Esophagus squamous epithelium (tissue), 5 donors: ENCODE measurements around the gene RAB10. TPM values are rescaled to one million over a fixed set of nuclear protein-coding genes. Genes with fewer than 3 reads are reported as not detected.
"Not testable (repeated sequence)": the region's sequence is repeated elsewhere in the genome, so short reads cannot be mapped to it uniquely, and the experiment has no call there.

Experiments used
- DNase-seq: peaks from one replicate; lab custom pipeline; 2025; lab: John Stamatoyannopoulos, UW
- H3K27ac ChIP-seq, 4 donors: fragments of 200-600 bp; sonication (generic); one replicate each; pipeline ENCODE4 v1.5.1; 2016 to 2019; ENCODE audit warnings: mild to moderate bottlenecking in 1 of 4
- H3K27me3 ChIP-seq, 4 donors: fragments of 200-600 bp; sonication (generic); 1 replicate in 3 of 4; 2 replicates in 1 of 4; pipeline versions ENCODE4 v1.5.1 to v1.6.0; 2017 to 2021; ENCODE audit warnings: antibody characterized with exemption in 1 of 4
- H3K36me3 ChIP-seq, 3 donors: fragments of 200-600 bp; sonication (generic); one replicate each; pipeline ENCODE4 v1.5.1; 2016 to 2019
- H3K4me1 ChIP-seq, 3 donors: fragments of 200-600 bp; sonication (generic); one replicate each; pipeline ENCODE4 v1.5.1; 2017 to 2019
- H3K4me3 ChIP-seq, 4 donors: fragments of 200-600 bp; sonication (generic); 1 replicate in 3 of 4; 2 replicates in 1 of 4; pipeline ENCODE4 v1.5.1; 2016 to 2019; ENCODE audit warnings: mild to moderate bottlenecking in 2 of 4, moderate library complexity in 1 of 4
- H3K9me3 ChIP-seq, 3 donors: fragments of 200-600 bp; sonication (generic); one replicate each; pipeline ENCODE4 v1.5.1; 2016 to 2019
- POLR2A ChIP-seq, 4 donors: fragments of 450-650 bp; IDR thresholded peaks; one replicate each; pipeline ENCODE4 v1.6.1; 2017; ENCODE audit warnings: antibody characterized with exemption in 4 of 4, mild to moderate bottlenecking in 4 of 4, moderate library complexity in 3 of 4
- WGBS, 2 donors: methylation state at CpG; one replicate each; pipeline ENCODE4 v1.1.5; 2018; 5-methylcytosine and 5-hydroxymethylcytosine counted together
- intact Hi-C: fragments of 100-400 bp; cut with DNase I; formaldehyde crosslinking; loops from one replicate; pipeline ENCODE4 v1.15.0; 2022
- total RNA-seq, 4 donors: library from RNA; depleted of rRNA; stranded (reverse); fragments of >200 nt; gene quantifications; one replicate each; pipeline ENCODE4 v1.1.0, GENCODE V29; 2016
- TF ChIP-seq, protein P1 (sequence below), 6 experiments: fragments of 450-650 bp in 4 of 6; fragments of 200-600 bp in 2 of 6; sonication (generic) in 2 of 6; IDR thresholded peaks; one replicate each; pipeline ENCODE4 v1.5.1; 2016 to 2019; ENCODE audit warnings: antibody characterized with exemption in 6 of 6, mild to moderate bottlenecking in 4 of 6, moderate library complexity in 4 of 6
- donor health status: DM: yes; HTN: yes; CAD: no.

Gene RAB10
- total RNA-seq, 4 donors from 2014 or later: 214 to 388 (median 335) TPM

DNA sequence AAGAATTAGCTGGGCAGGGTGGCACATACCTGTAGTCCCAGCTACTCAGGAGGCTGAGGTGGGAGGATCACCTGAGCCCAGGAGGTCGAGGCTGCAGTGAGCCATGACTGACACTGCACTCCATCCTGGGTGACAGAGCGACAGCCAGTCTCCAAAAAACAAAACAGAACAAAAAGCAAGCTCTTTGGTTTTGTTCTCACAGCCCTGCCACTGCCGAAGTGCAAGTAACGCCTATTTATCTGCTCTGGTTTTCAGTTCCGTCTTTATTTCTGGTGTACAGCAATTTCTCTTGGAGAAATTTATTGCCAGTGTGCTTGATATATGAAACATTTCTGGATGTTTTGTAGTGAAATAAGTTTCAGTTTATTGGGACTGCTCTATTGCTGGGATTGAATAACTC, 61.9 kb downstream of the RAB10 start:
- intact Hi-C loops: no loop called here
- Histone ChIP-seq H3K9me3 (no peaks in the 10 kb centered on the region), H3K4me1 (peaks cover 0 to 21% (median 0%) of the 10 kb centered on the region in 3 donors), H3K27me3 (no peaks in the 10 kb centered on the region), H3K4me3 (no peak overlapping the region), H3K36me3 (peaks cover 0 to 59% (median 6%) of the 10 kb centered on the region in 3 donors), H3K27ac (no peak overlapping the region)
- WGBS, 2 donors: 83 to 92% methylated on average over 5 of the region's 5 CpGs
- TF ChIP-seq, protein P1, sequence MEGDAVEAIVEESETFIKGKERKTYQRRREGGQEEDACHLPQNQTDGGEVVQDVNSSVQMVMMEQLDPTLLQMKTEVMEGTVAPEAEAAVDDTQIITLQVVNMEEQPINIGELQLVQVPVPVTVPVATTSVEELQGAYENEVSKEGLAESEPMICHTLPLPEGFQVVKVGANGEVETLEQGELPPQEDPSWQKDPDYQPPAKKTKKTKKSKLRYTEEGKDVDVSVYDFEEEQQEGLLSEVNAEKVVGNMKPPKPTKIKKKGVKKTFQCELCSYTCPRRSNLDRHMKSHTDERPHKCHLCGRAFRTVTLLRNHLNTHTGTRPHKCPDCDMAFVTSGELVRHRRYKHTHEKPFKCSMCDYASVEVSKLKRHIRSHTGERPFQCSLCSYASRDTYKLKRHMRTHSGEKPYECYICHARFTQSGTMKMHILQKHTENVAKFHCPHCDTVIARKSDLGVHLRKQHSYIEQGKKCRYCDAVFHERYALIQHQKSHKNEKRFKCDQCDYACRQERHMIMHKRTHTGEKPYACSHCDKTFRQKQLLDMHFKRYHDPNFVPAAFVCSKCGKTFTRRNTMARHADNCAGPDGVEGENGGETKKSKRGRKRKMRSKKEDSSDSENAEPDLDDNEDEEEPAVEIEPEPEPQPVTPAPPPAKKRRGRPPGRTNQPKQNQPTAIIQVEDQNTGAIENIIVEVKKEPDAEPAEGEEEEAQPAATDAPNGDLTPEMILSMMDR (IDR thresholded peaks at IDR 0.05): no peak
- TF ChIP-seq POLR2A (IDR thresholded peaks at IDR 0.05): no peak
- no peak for DNase-seq

DNA sequence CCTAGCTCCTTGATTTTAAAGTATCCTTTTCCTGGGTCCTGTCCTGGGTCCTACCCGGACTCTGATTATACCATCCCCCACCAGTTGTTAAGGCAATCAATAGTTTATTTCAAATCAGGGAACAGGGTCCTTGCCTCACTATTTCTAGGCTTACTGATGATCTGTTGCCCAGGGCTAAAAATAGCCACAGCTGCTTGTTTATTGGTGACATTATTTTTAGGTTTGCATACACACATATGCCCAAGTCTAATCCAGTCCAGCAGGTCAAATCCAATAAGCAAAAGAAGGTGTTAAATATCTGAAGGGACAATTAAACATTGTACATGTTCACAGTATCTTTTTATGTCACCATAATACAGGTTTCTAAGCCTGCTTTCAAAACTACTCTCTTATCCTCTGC, 66.0 kb downstream of the RAB10 start:
- TF ChIP-seq, protein P1 (IDR thresholded peaks at IDR 0.05): no peak
- TF ChIP-seq POLR2A (IDR thresholded peaks at IDR 0.05): no peak
- WGBS, 2 donors: 86 to 89% methylated on average over 1 of the region's 1 CpG
- H3K36me3 ChIP-seq: peaks cover 0 to 88% (median 0%) of the 10 kb centered on the region in 3 donors
- intact Hi-C loops: no loop called here
- peaks cover 0 to 17% (median 0%) of the 10 kb centered on the region in 3 donors for H3K4me1 ChIP-seq
- H3K4me3 ChIP-seq: no peak overlapping the region
- DNase-seq: no peak
- no peaks in the 10 kb centered on the region for H3K9me3 ChIP-seq
- no peaks in the 10 kb centered on the region for H3K27me3 ChIP-seq
- no peak overlapping the region for H3K27ac ChIP-seq

DNA sequence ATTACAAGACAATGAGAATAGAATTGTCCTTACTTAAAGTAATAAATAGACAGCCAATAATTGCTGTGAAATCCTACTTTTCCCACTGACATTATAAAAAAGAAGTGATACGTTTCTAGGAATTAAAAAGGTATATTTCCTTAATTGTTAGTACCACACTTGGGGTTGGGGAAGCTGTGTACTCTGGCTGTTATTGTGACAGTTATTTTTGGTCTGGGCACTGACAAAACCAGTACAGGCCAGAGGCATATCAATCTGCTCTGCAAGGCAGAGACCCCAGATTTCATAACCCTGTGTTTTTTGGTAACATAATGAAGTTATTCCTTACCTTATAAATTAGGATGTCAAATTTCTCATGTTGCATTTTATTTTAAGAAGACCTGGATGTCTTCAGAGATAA, 66.5 kb downstream of the RAB10 start:
- no peak overlapping the region for H3K27ac ChIP-seq
- DNase-seq: no peak
- no peak for TF ChIP-seq POLR2A (IDR thresholded peaks at IDR 0.05)
- TF ChIP-seq, protein P1 (IDR thresholded peaks at IDR 0.05): no peak
- peaks cover 0 to 89% (median 0%) of the 10 kb centered on the region in 3 donors for H3K36me3 ChIP-seq
- whole genome bisulfite sequencing, 2 donors: 67 to 87% methylated on average over 1 of the region's 1 CpG
- no peak overlapping the region for H3K4me3 ChIP-seq
- peaks cover 0 to 17% (median 0%) of the 10 kb centered on the region in 3 donors for H3K4me1 ChIP-seq
- no peaks in the 10 kb centered on the region for H3K9me3 ChIP-seq
- intact Hi-C loops: no loop called here
- no peaks in the 10 kb centered on the region for H3K27me3 ChIP-seq

DNA sequence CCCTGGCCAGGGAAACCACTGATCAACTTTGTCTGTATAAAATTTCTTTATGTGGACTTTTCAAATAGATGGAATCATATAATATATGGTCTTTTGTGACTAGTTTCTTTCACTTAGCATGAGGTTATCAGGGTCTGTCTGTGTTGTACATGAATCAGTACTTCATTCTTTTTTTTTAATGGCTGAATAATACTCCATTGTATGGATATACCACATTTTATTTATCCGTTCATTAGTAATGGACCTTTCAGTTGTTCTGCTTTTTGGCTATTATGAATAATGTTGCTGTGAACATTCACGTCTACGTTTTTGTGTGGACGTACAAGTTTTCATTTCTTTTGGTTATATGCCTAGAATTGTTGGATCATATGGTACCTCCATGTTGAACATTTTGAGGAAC, 69.9 kb downstream of the RAB10 start:
- TF ChIP-seq, protein P1 (IDR thresholded peaks at IDR 0.05): no peak
- no peak for TF ChIP-seq POLR2A (IDR thresholded peaks at IDR 0.05)
- Histone ChIP-seq H3K4me3 (no peak overlapping the region), H3K27me3 (no peaks in the 10 kb centered on the region), H3K27ac (no peak overlapping the region), H3K4me1 (peaks cover 0 to 4% (median 0%) of the 10 kb centered on the region in 3 donors), H3K9me3 (no peaks in the 10 kb centered on the region), H3K36me3 (peaks cover 0 to 84% (median 0%) of the 10 kb centered on the region in 3 donors)
- DNase-seq: no peak
- intact Hi-C loops: no loop called here
- WGBS, 2 donors: 96 to 98% methylated on average over 4 of the region's 4 CpGs

DNA sequence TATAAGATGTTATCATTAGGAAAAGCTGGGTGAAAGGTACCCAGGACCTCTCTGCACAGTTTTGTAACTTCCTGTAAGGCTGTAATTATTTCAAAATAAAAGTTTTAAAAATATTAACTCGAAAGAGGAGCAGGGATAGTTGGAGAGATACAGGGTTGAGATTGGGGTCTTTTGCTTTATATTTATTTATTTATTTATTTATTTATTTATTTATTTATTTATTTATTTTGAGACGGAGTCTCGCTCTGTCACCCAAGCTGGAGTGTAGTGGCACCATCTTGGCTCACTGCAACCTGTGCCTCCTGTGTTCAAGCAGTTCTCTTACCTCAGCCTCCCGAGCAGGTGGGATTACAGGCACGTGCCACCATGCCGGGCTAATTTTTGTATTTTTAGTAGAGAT, 74.8 kb downstream of the RAB10 start:
- DNase-seq, H3K27me3 ChIP-seq, intact Hi-C loops, H3K4me3 ChIP-seq, H3K27ac ChIP-seq, H3K4me1 ChIP-seq, H3K9me3 ChIP-seq: not testable (repeated sequence)
- 90 to 94% methylated on average over 4 to 6 of the region's 6 CpGs for WGBS, 2 donors
- H3K36me3 ChIP-seq: peaks cover 0 to 87% (median 15%) of the 10 kb centered on the region in 3 donors

DNA sequence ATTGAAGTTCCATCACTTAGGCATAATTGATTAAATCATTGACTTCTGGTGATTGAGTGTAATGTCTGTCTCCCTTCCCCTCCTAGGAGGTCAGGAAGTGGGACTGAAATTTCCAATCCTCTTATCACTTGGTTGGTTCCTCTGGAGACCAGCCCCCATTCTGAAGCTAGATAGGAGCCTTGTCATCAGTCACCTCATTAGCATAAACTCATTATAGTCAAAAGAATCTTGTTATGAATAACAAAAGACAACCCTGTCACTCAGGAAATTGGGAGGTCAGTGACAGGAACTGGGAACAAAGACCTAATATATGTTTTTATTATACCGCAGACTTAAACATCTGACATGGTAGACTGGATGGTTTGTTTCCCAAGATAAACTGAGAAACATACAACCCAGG, 78.3 kb downstream of the RAB10 start:
- Histone ChIP-seq H3K4me3 (no peak overlapping the region), H3K27me3 (no peaks in the 10 kb centered on the region), H3K27ac (no peak overlapping the region), H3K36me3 (peaks cover 0 to 90% (median 15%) of the 10 kb centered on the region in 3 donors), H3K4me1 (no peaks in the 10 kb centered on the region), H3K9me3 (no peaks in the 10 kb centered on the region)
- WGBS, 2 donors: 100% methylated on average over 1 of the region's 1 CpG
- intact Hi-C loops: no loop called here
- DNase-seq: no peak
- TF ChIP-seq, protein P1 (IDR thresholded peaks at IDR 0.05): no peak
- TF ChIP-seq POLR2A (IDR thresholded peaks at IDR 0.05): no peak
